K562 (cell line): ENCODE measurements around the gene ALK. TPM values are rescaled to one million over a fixed set of nuclear protein-coding genes. Genes with fewer than 3 reads are reported as not detected.

Source experiments
- ATAC-seq: fragments of 200-7000 bp; cut with Tn5 transposase; 3 replicates; pipeline ENCODE4 v1.9.1; 2020; ENCODE audit warnings: moderate library complexity
- BruUV-seq: library from RNA; stranded (reverse); fragments of 400-500 nt; replicated peaks from 2 replicates; lab custom pipeline; 2021; lab: Mats Ljungman, UMichigan
- CTCF ChIA-PET: fragments of 300-600 bp; formaldehyde crosslinking; extraction: SDS; loops from one replicate; lab custom pipeline; 2021; ENCODE audit warnings: low intra/inter-chr PET ratio; lab: Yijun Ruan, JAX
- POLR2A ChIA-PET: fragments of 300-600, 350-650 bp; sonication (Branson Sonifier 250); formaldehyde crosslinking; extraction: SDS; loops from one replicate; lab custom pipeline; 2021; ENCODE audit warnings: antibody characterized with exemption, inconsistent platforms; lab: Yijun Ruan, JAX
- DNase-seq, 4 experiments: peaks; one replicate each; pipeline versions ENCODE4 v3.0.0 to v3.0.0-alpha.2; 2011 to 2018; ENCODE audit warnings: low spot score in 3 of 4, mixed read lengths in 3 of 4; ENCODE audit errors: extremely low read depth in 1 of 4
- FAIRE-seq: peaks from 2 replicates; lab custom pipeline; 2011; peaks lifted over from hg19 to GRCh38; lab: Jason Lieb, UNC
- H2AFZ ChIP-seq: 2 replicates; pipeline ENCODE4 v1.6.0; 2011; ENCODE audit warnings: low read depth, low read length, control low read depth, inconsistent platforms
- H3K27ac ChIP-seq: fragments of 200-600 bp; 3 replicates; pipeline ENCODE4 v1.8.0; 2011; ENCODE audit warnings: low read depth, mild to moderate bottlenecking, control low read depth, inconsistent platforms, low read length, moderate library complexity, mixed read lengths; ENCODE audit errors: extremely low read depth
- H3K27me3 ChIP-seq, 2 experiments: fragments of 300-600 bp in 1 of 2; 2 replicates in 1 of 2; 3 replicates in 1 of 2; pipeline versions ENCODE4 v1.6.0 to v1.8.0; 2011; ENCODE audit warnings: inconsistent platforms in 2 of 2, low read length in 2 of 2, mild to moderate bottlenecking in 1 of 2, mixed read lengths in 1 of 2, moderate library complexity in 1 of 2; ENCODE audit not compliant: control insufficient read depth in 2 of 2, insufficient read depth in 2 of 2
- H3K36me3 ChIP-seq: fragments of 300-600 bp; 3 replicates; pipeline ENCODE4 v1.8.0; 2011; ENCODE audit warnings: mild to moderate bottlenecking, low read length, inconsistent platforms; ENCODE audit not compliant: control insufficient read depth, insufficient read depth
- H3K4me1 ChIP-seq, 2 experiments: fragments of 200-600 bp in 1 of 2; replicated peaks in 1 of 2; 2 replicates in 1 of 2; 3 replicates in 1 of 2; pipeline versions ENCODE4 v1.5.1 to v1.8.0; 2011; ENCODE audit warnings: inconsistent platforms in 2 of 2, low read length in 2 of 2, mild to moderate bottlenecking in 1 of 2, mixed read lengths in 1 of 2, moderate library complexity in 1 of 2; ENCODE audit not compliant: control insufficient read depth in 2 of 2, insufficient read depth in 2 of 2
- H3K4me2 ChIP-seq: 2 replicates; pipeline ENCODE4 v1.6.1; 2011; ENCODE audit warnings: low read length, control low read depth, inconsistent platforms, mixed read lengths; ENCODE audit not compliant: insufficient read depth
- H3K4me3 ChIP-seq: fragments of 200-600 bp; sonication (generic), shearing (Covaris generic); 2 replicates; pipeline ENCODE4 v1.5.1; 2016; ENCODE audit warnings: control low read depth, inconsistent platforms
- H3K79me2 ChIP-seq: fragments of 200-600 bp; 3 replicates; pipeline ENCODE4 v1.8.0; 2011; ENCODE audit warnings: low read length, inconsistent platforms; ENCODE audit not compliant: control insufficient read depth, insufficient read depth
- H3K9ac ChIP-seq, 2 experiments: 2 replicates each; pipeline versions ENCODE4 v1.6.0 to v1.6.1; 2011; ENCODE audit warnings: low read depth in 2 of 2, low read length in 2 of 2, control low read depth in 1 of 2, inconsistent platforms in 1 of 2, mild to moderate bottlenecking in 1 of 2, mixed read lengths in 1 of 2; ENCODE audit not compliant: insufficient read depth in 1 of 2
- H3K9me1 ChIP-seq: one replicate; pipeline ENCODE4 v1.6.0; 2011; ENCODE audit warnings: inconsistent platforms, mild to moderate bottlenecking, low read length, moderate library complexity; ENCODE audit not compliant: control insufficient read depth, insufficient read depth
- H3K9me3 ChIP-seq: replicated peaks from 2 replicates; pipeline ENCODE4 v1.5.1; 2011; ENCODE audit warnings: low read depth, low read length, inconsistent platforms; ENCODE audit not compliant: control insufficient read depth, insufficient read depth
- H4K20me1 ChIP-seq: replicated peaks from 2 replicates; pipeline ENCODE4 v1.6.1; 2011; ENCODE audit warnings: low read length, inconsistent platforms, mixed read lengths; ENCODE audit not compliant: control insufficient read depth, insufficient read depth
- FOXP1 ChIP-seq: sonication (generic); formaldehyde crosslinking; IDR thresholded peaks from 2 replicates; pipeline ENCODE4 v1.8.0; 2022; ENCODE audit warnings: mild to moderate bottlenecking, missing genetic modification reagents
- HNRNPUL1 ChIP-seq: fragments of 200-400 bp; formaldehyde crosslinking; IDR thresholded peaks from 2 replicates; pipeline ENCODE4 v1.6.1; 2017; ENCODE audit warnings: low read length
- JUN ChIP-seq, 2 experiments: sonication (generic) in 1 of 2; formaldehyde crosslinking in 1 of 2; IDR thresholded peaks; 2 replicates each; pipeline versions ENCODE4 v1.6.1 to v1.8.0; 2012 to 2022; ENCODE audit warnings: borderline replicate concordance in 2 of 2, mild to moderate bottlenecking in 2 of 2, improper control_type of control experiment in 1 of 2, low read depth in 1 of 2, low read length in 1 of 2, missing genetic modification reagents in 1 of 2
- NCOA1 ChIP-seq: fragments of 450-650 bp; IDR thresholded peaks from 2 replicates; pipeline ENCODE4 v1.6.1; 2016; ENCODE audit warnings: low read depth
- RBM15 ChIP-seq: fragments of 200-400 bp; formaldehyde crosslinking; IDR thresholded peaks from 2 replicates; pipeline ENCODE4 v1.6.1; 2018; ENCODE audit warnings: mild to moderate bottlenecking, low read length, moderate library complexity; ENCODE audit not compliant: insufficient read depth
- SNIP1 ChIP-seq: fragments of 450-650 bp; IDR thresholded peaks from 2 replicates; pipeline ENCODE4 v1.7.1; 2017; ENCODE audit warnings: low read depth, mild to moderate bottlenecking
- SREBF2 ChIP-seq: sonication (generic); formaldehyde crosslinking; IDR thresholded peaks from 2 replicates; pipeline ENCODE4 v1.4.0; 2020; ENCODE audit warnings: mild to moderate bottlenecking, missing genetic modification reagents
- ZNF23 ChIP-seq: fragments of 250-450 bp; sonication (Bioruptor Pico); IDR thresholded peaks from 2 replicates; pipeline ENCODE4 v1.4.0; 2020; ENCODE audit warnings: mild to moderate bottlenecking
- WGBS: fragments of 100-300 bp; shearing (Covaris generic); methylation state at CpG from one replicate; pipeline ENCODE4 v1.1.6; 2016; ENCODE audit warnings: low coverage, mixed read lengths; ENCODE audit not compliant: insufficient coverage; ENCODE audit errors: missing lambda C conversion rate; 5-methylcytosine and 5-hydroxymethylcytosine counted together
- in situ Hi-C: fragments of 300-500 bp; cut with MboI; formaldehyde crosslinking; loops from 4 replicates; pipeline ENCODE4 v1.15.0; 2018; ENCODE audit warnings: inconsistent platforms, mixed read lengths
- intact Hi-C: fragments of 100-400 bp; cut with micrococcal nuclease; formaldehyde crosslinking; loops from 2 replicates; pipeline ENCODE4 v1.14.2; 2022
- polyA plus RNA-seq, 8 experiments: library from polyadenylated mRNA; depleted of rRNA in 4 of 8; stranded (reverse) in 5 of 8; unstranded in 3 of 8; fragments of >200 nt; fragmentation: Nextera tagmentation in 2 of 8; fragmentation: Illumina TruSeq in 1 of 8; extraction: Ambion mirVana in 2 of 8; extraction: Trizol in 1 of 8; gene quantifications; 2 replicates each; pipeline versions ENCODE4 v1.2.1 to v1.2.3, GENCODE V29; 2011 to 2014; ENCODE audit warnings: inconsistent platforms in 1 of 8, missing spikeins in 1 of 8
- total RNA-seq, 7 experiments: library from RNA; depleted of rRNA in 6 of 7; stranded (reverse); fragments of >200 nt in 6 of 7; fragmentation: Illumina TruSeq in 2 of 7; extraction: Trizol in 2 of 7; gene quantifications; 2 replicates each; pipeline versions ENCODE4 v1.2.1 to v1.2.3, GENCODE V29; 2011 to 2021; ENCODE audit warnings: low replicate concordance in 1 of 7
- TF ChIP-seq, protein P1 (sequence below), 3 experiments: fragments of 200-800 bp in 1 of 3; fragments of 250-450 bp in 1 of 3; fragments of 450-650 bp in 1 of 3; sonication (Bioruptor Pico) in 1 of 3; sonication (Bioruptor generic) in 1 of 3; formaldehyde crosslinking in 1 of 3; IDR thresholded peaks; 2 replicates each; pipeline versions ENCODE4 v1.6.1 to v1.8.0; 2016 to 2022; ENCODE audit warnings: mild to moderate bottlenecking in 2 of 3, missing genetic modification characterization in 2 of 3, missing compliant biosample characterization in 1 of 3, moderate library complexity in 1 of 3
- TF ChIP-seq, protein P2 (sequence below): fragments of 450-650 bp; IDR thresholded peaks from 2 replicates; pipeline ENCODE4 v1.6.1; 2017; ENCODE audit warnings: antibody characterized with exemption, mild to moderate bottlenecking
- TF ChIP-seq, protein P3 (sequence below): IDR thresholded peaks from 2 replicates; pipeline ENCODE4 v1.6.1; 2011; ENCODE audit not compliant: insufficient read length; ENCODE audit errors: extremely low read depth

Gene ALK
- total and polyA plus RNA-seq, 9 of the 15 experiments (the other 6 are each of a cell fraction or from before 2014, with no cell fraction given), result not detected

DNA sequence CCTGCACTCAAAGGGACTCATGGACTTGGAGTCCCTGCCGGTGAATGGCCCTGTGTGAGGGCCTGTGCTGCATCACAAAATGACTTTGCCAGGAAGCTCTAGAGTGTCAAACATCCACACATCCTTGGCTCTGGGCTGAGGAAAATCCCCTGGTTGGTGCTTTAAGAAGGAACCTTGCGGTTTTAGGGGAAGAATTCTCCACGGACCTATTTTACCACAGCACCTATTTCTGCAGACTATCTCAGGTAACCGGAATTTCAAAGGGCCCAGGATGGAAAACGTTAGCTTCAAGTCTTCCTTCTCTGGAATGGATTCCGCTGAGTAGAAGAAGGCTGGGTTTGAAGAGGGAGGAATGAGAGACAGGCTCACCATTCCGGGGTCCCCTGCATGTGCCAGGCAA, 166.2 kb downstream of the ALK start (continued):
- TF ChIP-seq, protein P1, sequence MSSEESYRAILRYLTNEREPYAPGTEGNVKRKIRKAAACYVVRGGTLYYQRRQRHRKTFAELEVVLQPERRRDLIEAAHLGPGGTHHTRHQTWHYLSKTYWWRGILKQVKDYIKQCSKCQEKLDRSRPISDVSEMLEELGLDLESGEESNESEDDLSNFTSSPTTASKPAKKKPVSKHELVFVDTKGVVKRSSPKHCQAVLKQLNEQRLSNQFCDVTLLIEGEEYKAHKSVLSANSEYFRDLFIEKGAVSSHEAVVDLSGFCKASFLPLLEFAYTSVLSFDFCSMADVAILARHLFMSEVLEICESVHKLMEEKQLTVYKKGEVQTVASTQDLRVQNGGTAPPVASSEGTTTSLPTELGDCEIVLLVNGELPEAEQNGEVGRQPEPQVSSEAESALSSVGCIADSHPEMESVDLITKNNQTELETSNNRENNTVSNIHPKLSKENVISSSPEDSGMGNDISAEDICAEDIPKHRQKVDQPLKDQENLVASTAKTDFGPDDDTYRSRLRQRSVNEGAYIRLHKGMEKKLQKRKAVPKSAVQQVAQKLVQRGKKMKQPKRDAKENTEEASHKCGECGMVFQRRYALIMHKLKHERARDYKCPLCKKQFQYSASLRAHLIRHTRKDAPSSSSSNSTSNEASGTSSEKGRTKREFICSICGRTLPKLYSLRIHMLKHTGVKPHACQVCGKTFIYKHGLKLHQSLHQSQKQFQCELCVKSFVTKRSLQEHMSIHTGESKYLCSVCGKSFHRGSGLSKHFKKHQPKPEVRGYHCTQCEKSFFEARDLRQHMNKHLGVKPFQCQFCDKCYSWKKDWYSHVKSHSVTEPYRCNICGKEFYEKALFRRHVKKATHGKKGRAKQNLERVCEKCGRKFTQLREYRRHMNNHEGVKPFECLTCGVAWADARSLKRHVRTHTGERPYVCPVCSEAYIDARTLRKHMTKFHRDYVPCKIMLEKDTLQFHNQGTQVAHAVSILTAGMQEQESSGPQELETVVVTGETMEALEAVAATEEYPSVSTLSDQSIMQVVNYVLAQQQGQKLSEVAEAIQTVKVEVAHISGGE (CRISPR knock-in tag; IDR thresholded peaks at IDR 0.05), result peak in 2 of 3 experiments; percentile 65 to 91; a peak in 3 of 6 replicates
- TF ChIP-seq JUN (IDR thresholded peaks at IDR 0.05; ENCODE audit: borderline replicate concordance, low read depth, low read length), result no peak
- TF ChIP-seq JUN (CRISPR knock-in tag; IDR thresholded peaks at IDR 0.05; ENCODE audit: borderline replicate concordance), result no peak
- TF ChIP-seq RBM15, result no peak
- TF ChIP-seq NCOA1, result peak; percentile 30; the same call in 1 of the 2 replicates

DNA sequence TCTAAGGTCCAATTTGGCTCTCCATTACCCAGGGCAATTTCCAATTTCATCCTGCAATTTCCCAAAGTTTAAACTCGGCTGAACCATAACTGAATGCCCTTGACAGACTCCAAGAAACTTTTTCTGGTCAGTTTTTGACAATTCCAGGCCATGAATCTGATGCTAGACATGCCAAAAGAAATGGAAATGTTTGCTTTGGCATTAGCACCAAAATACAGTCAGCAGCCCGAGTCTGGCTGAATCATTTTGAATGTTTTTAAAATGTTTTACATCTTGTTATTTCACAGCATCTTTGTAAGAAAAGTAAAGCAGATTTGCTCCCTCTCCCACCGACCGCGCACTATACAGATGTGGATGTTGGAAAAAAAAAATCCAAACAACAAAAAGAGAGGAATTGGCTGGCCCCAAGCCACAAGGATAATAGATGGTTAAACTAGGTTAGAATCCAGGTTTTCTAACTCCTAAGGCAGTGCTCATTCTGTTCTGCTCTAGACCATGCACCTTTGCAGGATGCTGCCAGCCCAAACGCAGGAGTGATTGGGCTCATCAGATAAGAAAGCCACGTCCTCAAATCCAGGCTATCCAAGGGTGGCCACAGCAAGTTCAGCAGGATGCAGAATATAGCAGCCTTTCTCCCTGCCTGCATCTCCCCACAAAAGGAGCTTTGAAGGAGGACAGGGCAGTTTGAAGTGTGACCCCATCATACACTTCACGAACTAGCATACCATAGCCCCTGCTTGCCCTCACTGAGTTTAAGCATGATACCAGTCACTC, 167.5 kb downstream of the ALK start:
- Histone ChIP-seq H2AFZ (no peak overlapping the region), H3K9me3 (no peaks in the 10 kb centered on the region), H4K20me1 (no peaks in the 10 kb centered on the region), H3K79me2 (no peaks in the 10 kb centered on the region), H3K27ac (no peak overlapping the region), H3K9me1 (no peaks in the 10 kb centered on the region), H3K4me1 (no peaks in the 10 kb centered on the region), H3K9ac (no peak overlapping the region), H3K4me3 (no peak overlapping the region), H3K27me3 (peaks cover 6% of the 10 kb centered on the region in 2 experiments; a peak in 4 of 5 replicates), H3K4me2 (no peak overlapping the region), H3K36me3 (no peaks in the 10 kb centered on the region)
- ATAC-seq (no peak), DNase-seq (no peak), FAIRE-seq (no peak)
- ChIA-PET CTCF (no interaction called here), POLR2A (no interaction called here)
- no TSS peak for BruUV-seq
- in situ Hi-C loops, result no loop called here
- intact Hi-C loops, result no loop called here
- 3% methylated on average over 8 of the region's 8 CpGs for WGBS
- TF ChIP-seq, protein P2, sequence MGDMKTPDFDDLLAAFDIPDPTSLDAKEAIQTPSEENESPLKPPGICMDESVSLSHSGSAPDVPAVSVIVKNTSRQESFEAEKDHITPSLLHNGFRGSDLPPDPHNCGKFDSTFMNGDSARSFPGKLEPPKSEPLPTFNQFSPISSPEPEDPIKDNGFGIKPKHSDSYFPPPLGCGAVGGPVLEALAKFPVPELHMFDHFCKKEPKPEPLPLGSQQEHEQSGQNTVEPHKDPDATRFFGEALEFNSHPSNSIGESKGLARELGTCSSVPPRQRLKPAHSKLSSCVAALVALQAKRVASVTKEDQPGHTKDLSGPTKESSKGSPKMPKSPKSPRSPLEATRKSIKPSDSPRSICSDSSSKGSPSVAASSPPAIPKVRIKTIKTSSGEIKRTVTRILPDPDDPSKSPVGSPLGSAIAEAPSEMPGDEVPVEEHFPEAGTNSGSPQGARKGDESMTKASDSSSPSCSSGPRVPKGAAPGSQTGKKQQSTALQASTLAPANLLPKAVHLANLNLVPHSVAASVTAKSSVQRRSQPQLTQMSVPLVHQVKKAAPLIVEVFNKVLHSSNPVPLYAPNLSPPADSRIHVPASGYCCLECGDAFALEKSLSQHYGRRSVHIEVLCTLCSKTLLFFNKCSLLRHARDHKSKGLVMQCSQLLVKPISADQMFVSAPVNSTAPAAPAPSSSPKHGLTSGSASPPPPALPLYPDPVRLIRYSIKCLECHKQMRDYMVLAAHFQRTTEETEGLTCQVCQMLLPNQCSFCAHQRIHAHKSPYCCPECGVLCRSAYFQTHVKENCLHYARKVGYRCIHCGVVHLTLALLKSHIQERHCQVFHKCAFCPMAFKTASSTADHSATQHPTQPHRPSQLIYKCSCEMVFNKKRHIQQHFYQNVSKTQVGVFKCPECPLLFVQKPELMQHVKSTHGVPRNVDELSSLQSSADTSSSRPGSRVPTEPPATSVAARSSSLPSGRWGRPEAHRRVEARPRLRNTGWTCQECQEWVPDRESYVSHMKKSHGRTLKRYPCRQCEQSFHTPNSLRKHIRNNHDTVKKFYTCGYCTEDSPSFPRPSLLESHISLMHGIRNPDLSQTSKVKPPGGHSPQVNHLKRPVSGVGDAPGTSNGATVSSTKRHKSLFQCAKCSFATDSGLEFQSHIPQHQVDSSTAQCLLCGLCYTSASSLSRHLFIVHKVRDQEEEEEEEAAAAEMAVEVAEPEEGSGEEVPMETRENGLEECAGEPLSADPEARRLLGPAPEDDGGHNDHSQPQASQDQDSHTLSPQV, result no peak
- no peak for TF ChIP-seq HNRNPUL1
- TF ChIP-seq ZNF23, result no peak
- TF ChIP-seq SNIP1, result no peak
- no peak for TF ChIP-seq SREBF2 (CRISPR knock-in tag)
- no peak for TF ChIP-seq FOXP1 (CRISPR knock-in tag)
- TF ChIP-seq, protein P3, sequence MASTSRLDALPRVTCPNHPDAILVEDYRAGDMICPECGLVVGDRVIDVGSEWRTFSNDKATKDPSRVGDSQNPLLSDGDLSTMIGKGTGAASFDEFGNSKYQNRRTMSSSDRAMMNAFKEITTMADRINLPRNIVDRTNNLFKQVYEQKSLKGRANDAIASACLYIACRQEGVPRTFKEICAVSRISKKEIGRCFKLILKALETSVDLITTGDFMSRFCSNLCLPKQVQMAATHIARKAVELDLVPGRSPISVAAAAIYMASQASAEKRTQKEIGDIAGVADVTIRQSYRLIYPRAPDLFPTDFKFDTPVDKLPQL, result no peak
